Vagina (tissue), 2 donors: ENCODE data around the gene IL1RAPL2.

Experiments
- POLR2A ChIP-seq, 2 donors: fragments of 450-650 bp; IDR thresholded peaks; one replicate each; pipeline ENCODE4 v1.6.1; 2017; ENCODE audit warnings: antibody characterized with exemption in 2 of 2, mild to moderate bottlenecking in 2 of 2, moderate library complexity in 2 of 2
- POLR2AphosphoS5 ChIP-seq, 2 donors: sonication (generic); formaldehyde crosslinking; IDR thresholded peaks; one replicate each; pipeline ENCODE4 v1.9.0; 2017; ENCODE audit warnings: antibody characterized with exemption in 2 of 2, mild to moderate bottlenecking in 2 of 2, low read depth in 1 of 2; ENCODE audit not compliant: insufficient read depth in 1 of 2
- TF ChIP-seq, protein P1 (sequence below), 3 experiments: fragments of 450-650 bp in 2 of 3; fragments of 200-600 bp in 1 of 3; sonication (generic) in 1 of 3; IDR thresholded peaks; one replicate each; pipeline ENCODE4 v1.5.1; 2017 to 2019; ENCODE audit warnings: antibody characterized with exemption in 3 of 3, mild to moderate bottlenecking in 2 of 3, moderate library complexity in 2 of 3

- TF ChIP-seq, protein P1, sequence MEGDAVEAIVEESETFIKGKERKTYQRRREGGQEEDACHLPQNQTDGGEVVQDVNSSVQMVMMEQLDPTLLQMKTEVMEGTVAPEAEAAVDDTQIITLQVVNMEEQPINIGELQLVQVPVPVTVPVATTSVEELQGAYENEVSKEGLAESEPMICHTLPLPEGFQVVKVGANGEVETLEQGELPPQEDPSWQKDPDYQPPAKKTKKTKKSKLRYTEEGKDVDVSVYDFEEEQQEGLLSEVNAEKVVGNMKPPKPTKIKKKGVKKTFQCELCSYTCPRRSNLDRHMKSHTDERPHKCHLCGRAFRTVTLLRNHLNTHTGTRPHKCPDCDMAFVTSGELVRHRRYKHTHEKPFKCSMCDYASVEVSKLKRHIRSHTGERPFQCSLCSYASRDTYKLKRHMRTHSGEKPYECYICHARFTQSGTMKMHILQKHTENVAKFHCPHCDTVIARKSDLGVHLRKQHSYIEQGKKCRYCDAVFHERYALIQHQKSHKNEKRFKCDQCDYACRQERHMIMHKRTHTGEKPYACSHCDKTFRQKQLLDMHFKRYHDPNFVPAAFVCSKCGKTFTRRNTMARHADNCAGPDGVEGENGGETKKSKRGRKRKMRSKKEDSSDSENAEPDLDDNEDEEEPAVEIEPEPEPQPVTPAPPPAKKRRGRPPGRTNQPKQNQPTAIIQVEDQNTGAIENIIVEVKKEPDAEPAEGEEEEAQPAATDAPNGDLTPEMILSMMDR (IDR thresholded peaks at IDR 0.05), result no peak
- no peak for TF ChIP-seq POLR2A (IDR thresholded peaks at IDR 0.05)
- TF ChIP-seq POLR2AphosphoS5 (IDR thresholded peaks at IDR 0.05; ENCODE audit: insufficient read depth in 1 of 2, low read depth in 1 of 2), result no peak
Observed at GRCh38 chrX:105723966-105724735, 1158.2 kb downstream of the IL1RAPL2 start.
